Body of pancreas (tissue), 4 donors: Measurements from ENCODE around the gene DNHD1. TPM values are rescaled to one million over a fixed set of nuclear protein-coding genes. Genes with fewer than 3 reads are reported as not detected.

Source experiments
- ATAC-seq: fragments of 150-250 bp; one replicate; pipeline ENCODE4 v1.9.1; 2016
- DNase-seq, 4 donors: peaks; one replicate each; pipeline ENCODE4 v3.0.0-alpha.2; 2019
- H3K27ac ChIP-seq, 4 donors: fragments of 200-600 bp; sonication (generic); 1 replicate in 3 of 4; 2 replicates in 1 of 4; pipeline versions ENCODE4 v1.5.1 to v1.6.1; 2016 to 2019; ENCODE audit warnings: mild to moderate bottlenecking in 1 of 4, mixed read lengths in 1 of 4, moderate library complexity in 1 of 4
- H3K27me3 ChIP-seq, 2 donors: fragments of 200-600 bp; sonication (generic); one replicate each; pipeline ENCODE4 v1.6.0; 2016; ENCODE audit warnings: mild to moderate bottlenecking in 1 of 2
- H3K36me3 ChIP-seq, 2 donors: fragments of 200-600 bp; sonication (generic); replicated peaks in 1 of 2; 2 replicates each; pipeline ENCODE4 v1.5.1; 2016; ENCODE audit warnings: low read depth in 2 of 2; ENCODE audit not compliant: insufficient read depth in 1 of 2
- H3K4me1 ChIP-seq: fragments of 200-600 bp; sonication (generic); one replicate; pipeline ENCODE4 v1.6.0; 2016
- H3K4me3 ChIP-seq, 2 donors: fragments of 200-600 bp; sonication (generic); 1 replicate in 1 of 2; 2 replicates in 1 of 2; pipeline ENCODE4 v1.5.1; 2016 to 2019
- H3K9me3 ChIP-seq, 3 donors: fragments of 200-600 bp; sonication (generic); 1 replicate in 2 of 3; 2 replicates in 1 of 3; pipeline ENCODE4 v1.5.1; 2016
- CTCF ChIP-seq, 7 experiments: fragments of 450-650 bp in 4 of 7; fragments of 200-600 bp in 3 of 7; sonication (generic) in 3 of 7; IDR thresholded peaks; one replicate each; pipeline ENCODE4 v1.5.1; 2016 to 2019; ENCODE audit warnings: antibody characterized with exemption in 7 of 7
- POLR2A ChIP-seq, 3 donors: fragments of 450-650 bp; IDR thresholded peaks; one replicate each; pipeline ENCODE4 v1.6.1; 2016; ENCODE audit warnings: antibody characterized with exemption in 3 of 3, mild to moderate bottlenecking in 2 of 3
- WGBS, 2 donors: methylation state at CpG; one replicate each; pipeline ENCODE4 v1.1.5; 2017; 5-methylcytosine and 5-hydroxymethylcytosine counted together
- intact Hi-C: fragments of 100-400 bp; cut with DNase I; formaldehyde crosslinking; loops from one replicate; pipeline ENCODE4 v1.15.1; 2023
- total RNA-seq, 2 donors: library from RNA; depleted of rRNA; stranded (reverse); fragments of >200 nt; gene quantifications; one replicate each; pipeline ENCODE4 v1.1.0, GENCODE V29; 2016

Gene DNHD1
- total RNA-seq, 2 donors from 2014 or later = 14.5 to 19.1 TPM

- WGBS, 2 donors = 89 to 90% methylated on average over 6 of the region's 6 CpGs
- H3K27ac ChIP-seq = no peak overlapping the region
Observed at GRCh38 chr11:6488342-6488741, 8.7 kb upstream of the DNHD1 start.

GRCh38 chr11:6488821-6489220 lies 8.3 kb upstream of the DNHD1 start:
- H3K27me3 ChIP-seq = no peaks in the 10 kb centered on the region
- no peaks in the 10 kb centered on the region for H3K4me1 ChIP-seq
- TF ChIP-seq CTCF (IDR thresholded peaks at IDR 0.05) = no peak
- no peak for TF ChIP-seq POLR2A (IDR thresholded peaks at IDR 0.05)
- no peak for ATAC-seq
- intact Hi-C loops = loop anchor here (10.0 kb wide), 2 partner anchors 104 to 116 kb away; partner anchors contain the start of genes ILK and RRP8
- 93 to 95% methylated on average over 3 of the region's 3 CpGs for WGBS, 2 donors
- H3K9me3 ChIP-seq = no peaks in the 10 kb centered on the region
- DNase-seq = no peak
- no peak overlapping the region for H3K4me3 ChIP-seq
- H3K27ac ChIP-seq = no peak overlapping the region
- H3K36me3 ChIP-seq = no peaks in the 10 kb centered on the region

More at GRCh38 chr11:6488342-6488741, 8.7 kb upstream of the DNHD1 start:
- Histone ChIP-seq H3K9me3 (no peaks in the 10 kb centered on the region), H3K27me3 (no peaks in the 10 kb centered on the region), H3K4me1 (no peaks in the 10 kb centered on the region), H3K4me3 (no peak overlapping the region), H3K36me3 (peaks cover 0 to 1% of the 10 kb centered on the region in 2 donors)
- DNase-seq (no peak), ATAC-seq (no peak)
- TF ChIP-seq CTCF (IDR thresholded peaks at IDR 0.05) = no peak
- no peak for TF ChIP-seq POLR2A (IDR thresholded peaks at IDR 0.05)
- intact Hi-C loops = loop anchor here (10.0 kb wide), 2 partner anchors 104 to 116 kb away; partner anchors contain the start of genes ILK and RRP8

GRCh38 chr11:6489306-6489705 lies 7.8 kb upstream of the DNHD1 start:
- no peaks in the 10 kb centered on the region for H3K36me3 ChIP-seq
- no peaks in the 10 kb centered on the region for H3K4me1 ChIP-seq
- DNase-seq (no peak), ATAC-seq (no peak)
- no peaks in the 10 kb centered on the region for H3K9me3 ChIP-seq
- TF ChIP-seq POLR2A (IDR thresholded peaks at IDR 0.05) (no peak), CTCF (IDR thresholded peaks at IDR 0.05) (no peak)
- H3K4me3 ChIP-seq = no peak overlapping the region
- intact Hi-C loops = loop anchor here (10.0 kb wide), 2 partner anchors 105 to 115 kb away; partner anchors contain the start of genes ILK and RRP8
- H3K27me3 ChIP-seq = no peaks in the 10 kb centered on the region
- H3K27ac ChIP-seq = no peak overlapping the region
- 61 to 70% methylated on average over 4 of the region's 4 CpGs for WGBS, 2 donors

GRCh38 chr11:6498121-6498520 lies 1.0 kb downstream of the DNHD1 start:
- peaks cover 0 to 2% of the 10 kb centered on the region in 2 donors for H3K36me3 ChIP-seq
- TF ChIP-seq POLR2A (IDR thresholded peaks at IDR 0.05) (no peak), CTCF (IDR thresholded peaks at IDR 0.05) (no peak)
- H3K4me1 ChIP-seq = no peaks in the 10 kb centered on the region
- no peaks in the 10 kb centered on the region for H3K9me3 ChIP-seq
- DNase-seq (no peak), ATAC-seq (no peak)
- intact Hi-C loops = no loop called here
- no peak overlapping the region for H3K4me3 ChIP-seq
- no peaks in the 10 kb centered on the region for H3K27me3 ChIP-seq
- H3K27ac ChIP-seq = no peak overlapping the region
- WGBS, 2 donors = 61 to 64% methylated on average over 5 to 7 of the region's 7 CpGs

- no peak for DNase-seq
- TF ChIP-seq CTCF (IDR thresholded peaks at IDR 0.05) = no peak
- no peak for TF ChIP-seq POLR2A (IDR thresholded peaks at IDR 0.05)
- H3K27me3 ChIP-seq = no peaks in the 10 kb centered on the region
- no peak overlapping the region for H3K27ac ChIP-seq
- no peaks in the 10 kb centered on the region for H3K4me1 ChIP-seq
- no peak for ATAC-seq
- no peak overlapping the region for H3K4me3 ChIP-seq
- no peaks in the 10 kb centered on the region for H3K9me3 ChIP-seq
- H3K36me3 ChIP-seq = peaks cover 0 to 2% of the 10 kb centered on the region in 2 donors
- WGBS, 2 donors = 81 to 91% methylated on average over 3 to 5 of the region's 5 CpGs
- intact Hi-C loops = no loop called here
Observed at GRCh38 chr11:6498544-6498943, 1.5 kb downstream of the DNHD1 start.
